Activated gamma-delta T cell treated with Interleukin-2 at 50 U/mL for 16 hours (primary cell): Measurements from ENCODE around the gene AKAP13.
"Not testable (repeated sequence)": the region's sequence is repeated elsewhere in the genome, so short reads cannot be mapped to it uniquely, and the experiment has no call there.

Experiments
- DNase-seq: peaks from one replicate; pipeline ENCODE4 v3.0.0-alpha.2; 2020

Gene AKAP13

DNA sequence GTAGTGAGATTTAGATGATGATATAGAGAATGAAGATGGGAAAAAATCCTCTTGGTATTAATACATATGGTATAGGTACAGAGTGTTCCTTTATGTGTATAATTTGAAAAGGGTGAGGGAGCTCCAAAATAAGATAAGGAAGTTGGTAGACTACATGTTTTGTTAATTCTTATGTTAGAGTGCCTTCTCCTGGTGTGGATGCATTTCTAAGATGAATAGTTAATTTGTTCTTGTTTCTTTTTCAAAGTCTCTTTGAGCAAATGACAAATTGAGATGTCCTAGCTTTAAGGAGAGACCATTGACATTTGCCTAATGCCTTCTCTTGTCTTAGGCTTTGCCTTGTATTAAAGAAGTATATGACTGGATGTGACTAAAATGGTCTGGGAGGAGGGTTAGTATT lies 34.1 kb downstream of the AKAP13 start:
- DNase-seq, result no peak

DNA sequence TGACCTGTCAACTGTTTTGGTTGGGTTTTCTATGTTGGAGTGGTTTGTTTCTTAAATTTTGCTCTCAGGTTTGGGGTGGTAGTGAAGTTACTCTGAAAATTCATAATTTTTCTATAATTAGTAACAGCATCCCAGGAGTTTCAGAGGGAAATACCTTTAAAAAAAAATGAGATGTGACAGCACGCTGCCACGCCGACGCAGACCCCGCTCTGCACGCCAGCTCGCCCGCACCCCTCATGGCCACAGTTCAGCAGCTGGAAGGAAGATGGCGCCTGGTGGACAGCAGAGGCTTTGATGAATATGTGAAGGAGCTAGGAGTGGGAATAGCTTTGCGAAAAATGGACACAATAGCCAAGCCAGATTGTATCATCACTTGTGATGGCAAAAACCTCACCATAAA lies 34.6 kb downstream of the AKAP13 start:
- no peak for DNase-seq

DNA sequence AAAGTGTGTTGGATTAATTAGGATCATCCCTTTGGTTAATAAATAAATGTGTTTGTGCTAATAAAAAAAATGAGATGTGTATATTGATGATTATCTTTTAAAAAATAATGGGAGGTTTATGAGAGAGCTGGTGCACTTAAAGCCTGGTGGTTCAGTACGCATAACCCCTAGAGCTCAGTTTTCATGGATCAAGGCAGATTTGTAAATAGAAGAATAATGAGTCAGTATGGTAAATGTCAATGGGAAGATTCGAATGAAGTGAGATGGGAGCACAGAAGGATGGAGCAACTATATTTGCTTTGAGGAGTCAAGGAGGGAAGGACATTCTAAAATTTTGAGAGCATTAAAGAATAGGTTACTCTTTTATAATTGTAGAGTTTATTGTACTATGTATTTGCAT lies 35.4 kb downstream of the AKAP13 start:
- no peak for DNase-seq

DNA sequence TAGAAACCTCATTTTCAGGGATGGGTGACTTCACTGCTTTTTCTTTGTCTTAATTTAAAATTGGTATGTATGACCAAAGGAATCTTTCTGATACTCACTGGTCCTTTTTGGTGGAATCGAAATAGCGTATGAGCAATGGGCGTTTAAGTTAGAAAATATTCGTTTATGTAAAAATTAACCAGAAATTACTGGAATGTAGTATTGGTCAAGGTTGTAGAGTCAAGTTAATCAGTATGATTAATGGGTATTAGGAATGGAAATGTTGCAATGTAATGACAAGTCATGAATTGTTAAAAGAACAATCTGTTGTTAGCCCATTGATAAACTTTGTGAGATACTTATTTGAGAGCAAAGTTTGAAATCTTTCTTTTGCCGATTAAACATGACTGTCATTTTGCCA lies 36.9 kb downstream of the AKAP13 start:
- DNase-seq, result no peak

DNA sequence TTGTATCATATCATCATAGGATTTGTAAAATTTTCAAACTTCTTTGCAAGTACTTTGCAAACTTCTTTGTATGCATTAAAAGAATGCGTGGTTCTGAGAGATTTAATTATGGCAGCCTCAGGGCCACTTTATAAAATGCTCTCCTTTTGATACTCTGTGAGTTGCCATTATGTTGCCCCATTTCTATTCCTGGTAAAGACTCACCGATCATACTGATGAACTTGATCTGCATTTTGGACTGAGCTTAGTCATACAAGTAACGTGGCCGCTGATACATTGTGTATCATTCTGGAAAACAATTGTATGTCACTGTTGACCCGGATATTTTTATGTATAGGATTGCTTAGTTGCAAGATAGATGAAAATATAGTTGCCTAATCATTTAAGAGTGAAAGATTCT lies 38.8 kb downstream of the AKAP13 start:
- DNase-seq, result no peak

DNA sequence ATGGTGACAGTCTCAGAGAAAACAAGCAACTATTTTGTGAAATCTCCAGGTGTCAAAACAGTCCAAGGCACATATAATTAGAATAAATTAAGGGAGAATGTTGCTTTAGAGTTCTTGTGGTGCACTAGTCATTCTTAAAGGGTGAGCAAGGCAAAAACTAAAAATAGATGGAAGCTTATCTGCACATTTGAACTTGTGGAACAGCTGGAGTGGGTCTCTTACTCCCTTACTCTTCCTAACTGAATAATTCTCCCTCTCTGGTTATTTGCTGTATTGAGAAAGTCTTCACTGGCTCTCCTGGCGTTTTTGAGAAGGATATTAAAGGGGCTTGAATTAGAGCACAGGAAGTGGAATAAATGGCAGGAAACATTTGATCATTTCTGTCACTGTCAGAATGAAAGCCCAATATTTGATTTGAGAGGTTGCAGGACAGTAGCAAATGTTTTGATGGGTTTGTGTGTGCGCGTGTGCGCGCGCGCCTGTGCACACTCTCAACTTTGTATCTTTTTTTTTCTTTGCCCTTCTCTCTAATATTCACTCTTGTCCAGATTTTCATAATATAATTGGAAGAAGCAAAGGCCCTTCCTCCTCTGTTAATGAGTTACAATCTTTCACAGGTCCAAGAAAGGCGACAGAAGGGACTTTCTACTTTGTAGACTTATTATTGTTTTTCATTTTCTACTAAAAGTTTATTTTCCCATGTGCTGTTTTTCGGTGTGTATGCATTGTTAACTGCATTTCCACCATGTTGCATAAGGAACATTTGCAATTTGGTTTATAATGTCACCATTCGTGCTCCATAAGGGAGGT lies 40.9 kb downstream of the AKAP13 start:
- DNase-seq, result no peak

DNA sequence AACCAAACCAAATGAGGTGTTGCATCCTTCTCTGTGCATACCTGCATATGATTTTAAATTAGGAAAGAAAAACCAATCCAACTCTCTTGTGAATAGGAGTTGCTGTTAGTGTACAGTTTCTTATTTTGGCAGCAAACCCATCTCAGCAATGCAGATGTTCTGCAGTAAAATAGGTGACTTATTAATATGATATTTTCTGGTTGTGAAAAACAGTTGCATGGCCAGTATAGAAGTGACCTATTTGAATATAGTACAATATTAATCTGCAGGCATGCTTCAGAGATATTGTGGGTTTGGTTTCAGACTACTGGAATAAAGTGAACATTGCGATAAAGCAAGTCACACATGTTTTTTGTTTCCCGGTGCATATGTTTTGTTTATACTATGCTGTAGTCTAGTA lies 42.2 kb downstream of the AKAP13 start:
- DNase-seq, result no peak

DNA sequence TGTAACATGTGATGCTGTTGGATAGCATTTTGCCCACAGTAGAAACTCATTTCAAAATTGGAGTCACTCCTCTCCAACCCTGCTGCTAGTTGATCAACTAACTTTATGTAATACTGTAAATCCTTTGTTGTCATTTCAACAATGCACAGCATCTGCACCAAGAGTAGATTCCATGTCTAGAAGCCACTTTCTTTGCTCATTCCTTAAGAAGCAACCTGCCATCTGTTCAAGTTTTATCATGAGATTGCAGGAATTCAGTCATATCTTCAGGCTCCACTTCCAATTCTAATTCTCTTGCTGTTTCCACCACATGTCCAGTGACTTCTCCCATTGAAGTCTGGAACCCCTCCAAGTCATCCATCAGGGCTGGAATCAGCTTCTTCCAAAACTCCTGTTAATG lies 42.9 kb downstream of the AKAP13 start:
- no peak for DNase-seq

DNA sequence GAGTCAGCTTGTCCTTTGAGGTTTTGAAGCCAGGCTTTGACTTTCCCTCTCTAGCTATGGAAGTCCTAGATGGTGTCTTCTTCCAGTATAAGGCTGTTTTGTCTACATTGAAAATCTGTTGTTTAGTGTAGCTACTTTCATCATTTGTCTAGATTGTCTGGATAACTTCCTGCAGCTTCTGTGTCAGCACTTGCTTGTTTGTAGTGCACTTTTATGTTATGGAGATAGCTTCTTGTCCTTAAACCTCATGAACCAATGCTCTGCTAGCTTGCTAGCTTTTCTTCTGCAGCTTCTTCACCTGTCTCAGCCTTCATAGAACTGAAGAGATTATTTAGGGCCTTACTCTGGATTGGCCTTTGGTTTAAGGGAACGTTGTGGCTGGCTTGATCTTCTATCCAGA lies 43.8 kb downstream of the AKAP13 start:
- DNase-seq, result no peak

DNA sequence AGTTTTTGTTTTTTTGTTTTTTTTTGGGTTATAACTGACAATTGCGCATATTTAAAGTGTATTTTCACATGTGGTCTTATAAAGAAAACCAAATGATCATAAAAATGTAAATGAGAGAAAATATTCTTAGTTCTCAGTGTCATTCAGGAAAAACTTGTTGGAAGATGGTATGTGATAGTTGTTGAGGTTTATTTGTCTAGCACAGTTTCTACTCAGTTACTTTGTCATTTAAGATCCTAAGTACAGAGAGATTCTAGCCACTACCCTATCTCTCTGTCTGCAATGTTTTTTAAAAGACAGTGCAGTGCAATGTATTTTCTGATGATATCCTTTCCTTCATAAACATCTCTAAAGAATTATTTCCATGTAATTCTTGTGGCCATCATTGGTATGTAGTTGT lies 46.1 kb downstream of the AKAP13 start:
- no peak for DNase-seq

DNA sequence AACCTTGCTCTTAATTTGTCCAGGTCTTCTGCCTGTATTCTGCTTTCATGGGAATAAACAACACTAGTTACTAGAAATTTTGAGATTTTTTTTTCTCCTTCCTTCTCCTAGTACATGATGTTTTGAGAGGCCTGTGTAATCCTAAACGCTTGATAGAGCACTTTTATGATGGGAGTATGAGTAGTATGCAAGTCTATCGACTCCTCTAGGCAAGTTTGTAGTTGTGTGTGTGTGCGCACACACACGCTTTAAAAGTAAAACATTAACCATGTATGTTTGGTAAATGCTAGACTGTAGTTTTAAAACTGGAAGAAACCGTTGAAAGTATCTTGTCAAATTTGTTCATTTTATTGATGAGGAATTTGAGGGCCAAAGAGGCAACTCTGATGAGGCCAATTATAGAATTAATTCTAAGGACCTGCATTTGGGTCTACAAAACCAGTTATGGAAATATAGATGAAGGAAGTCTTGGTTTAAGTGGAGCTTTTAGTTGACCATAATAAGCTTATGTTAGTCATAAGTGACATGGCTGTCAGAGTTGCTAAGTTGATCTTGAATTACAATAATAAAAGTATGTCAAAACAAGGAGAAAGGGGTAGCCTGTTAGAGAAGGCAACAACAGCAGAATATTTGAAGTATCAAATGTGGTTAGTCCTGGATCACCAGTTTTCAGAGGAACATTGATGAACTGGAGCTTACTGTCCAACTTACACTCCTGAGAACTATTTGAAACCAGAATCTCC lies 47.1 kb downstream of the AKAP13 start:
- DNase-seq, result no peak

DNA sequence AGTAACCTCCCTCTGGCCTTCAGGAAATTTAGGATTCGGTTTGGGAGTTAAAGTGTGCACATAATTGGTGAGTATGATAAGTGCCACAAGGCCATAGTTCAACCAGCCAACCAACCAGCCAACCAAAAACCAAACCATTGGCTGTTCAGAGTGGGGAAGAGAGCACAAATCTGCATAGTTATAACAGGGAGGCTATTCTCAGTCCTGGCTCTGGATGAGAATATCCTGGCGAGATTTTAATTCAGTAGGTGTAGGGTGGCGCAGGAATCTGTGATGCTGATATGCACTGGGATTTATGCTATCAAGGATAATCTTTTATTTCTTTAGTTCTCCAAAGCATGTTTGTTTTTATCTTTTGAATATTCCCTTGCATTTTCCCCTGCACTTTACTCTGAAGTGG lies 49.1 kb downstream of the AKAP13 start:
- no peak for DNase-seq

DNA sequence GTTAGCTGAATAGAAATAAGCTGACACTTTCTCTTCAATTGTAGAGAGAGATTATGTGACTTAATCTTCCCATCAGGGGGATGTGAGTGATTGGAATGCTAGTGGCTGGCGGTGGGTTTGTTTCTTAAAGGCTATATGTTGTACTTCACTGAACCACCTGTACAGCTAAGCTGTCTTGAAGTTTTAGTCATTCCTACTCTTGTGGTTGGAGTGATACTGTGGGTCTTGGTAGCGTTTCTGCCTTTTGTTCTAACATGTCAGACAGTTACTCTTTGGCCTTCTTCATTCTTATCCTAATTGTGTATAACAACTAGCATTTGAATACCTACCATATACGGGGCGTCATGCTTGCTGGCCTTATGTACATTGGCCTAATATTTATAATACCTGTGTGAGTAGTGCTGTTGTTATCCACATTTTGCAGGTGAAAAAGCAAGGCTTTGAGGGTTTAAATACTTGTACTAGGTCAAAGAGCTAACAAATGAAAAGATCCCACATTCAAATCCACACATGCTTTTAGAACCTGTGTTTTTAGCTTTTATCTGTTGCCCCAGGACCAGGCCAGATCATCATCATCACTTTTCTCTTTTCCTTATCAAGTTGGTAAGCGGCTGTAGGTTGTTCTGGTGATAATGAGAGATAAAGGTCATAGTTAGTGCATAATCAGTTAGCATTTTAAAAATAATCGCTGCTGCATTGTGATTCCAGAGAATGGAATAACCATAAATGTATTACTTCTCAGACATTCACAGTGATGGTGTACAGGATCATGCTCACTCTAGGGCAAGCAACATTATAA lies 50.2 kb downstream of the AKAP13 start:
- DNase-seq, result no peak

DNA sequence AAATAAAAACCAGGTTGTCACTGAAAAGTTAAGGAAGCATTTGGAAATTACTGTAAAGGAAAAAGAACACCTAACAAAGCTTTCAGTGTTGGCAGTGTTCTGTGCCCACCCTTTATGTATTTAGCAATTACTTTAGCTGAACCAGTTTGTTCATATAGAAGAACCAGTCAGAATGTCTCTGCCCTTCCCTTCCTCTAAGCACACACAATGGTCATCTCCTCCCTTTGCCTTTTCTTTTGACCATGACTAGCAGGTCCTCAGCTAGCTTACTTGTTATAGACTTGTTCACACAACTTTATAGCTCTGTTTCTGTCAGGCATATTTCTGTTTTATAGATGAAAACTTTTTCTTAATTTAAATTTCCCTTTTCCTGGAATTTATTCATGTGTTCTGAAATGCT lies 59.6 kb downstream of the AKAP13 start:
- no peak for DNase-seq

DNA sequence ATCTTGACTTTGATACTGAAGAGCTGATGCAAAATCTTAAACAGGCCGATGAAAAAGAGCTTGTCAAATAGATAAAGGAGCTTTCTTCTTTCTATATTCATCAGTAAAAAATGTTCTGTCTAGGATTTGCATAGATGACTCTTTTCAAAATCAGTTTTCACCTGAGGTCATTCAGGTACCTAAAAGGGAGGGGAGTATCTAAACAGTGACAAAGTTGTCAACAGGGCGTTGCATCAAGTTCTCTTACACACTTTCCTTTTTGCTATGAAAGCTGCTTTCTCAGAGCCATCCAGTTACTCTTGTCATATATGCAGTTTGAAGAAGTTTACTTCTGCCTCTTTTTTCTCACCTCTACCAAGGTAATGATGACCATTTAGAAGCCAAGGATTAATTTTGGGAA lies 60.0 kb downstream of the AKAP13 start:
- DNase-seq, result no peak

DNA sequence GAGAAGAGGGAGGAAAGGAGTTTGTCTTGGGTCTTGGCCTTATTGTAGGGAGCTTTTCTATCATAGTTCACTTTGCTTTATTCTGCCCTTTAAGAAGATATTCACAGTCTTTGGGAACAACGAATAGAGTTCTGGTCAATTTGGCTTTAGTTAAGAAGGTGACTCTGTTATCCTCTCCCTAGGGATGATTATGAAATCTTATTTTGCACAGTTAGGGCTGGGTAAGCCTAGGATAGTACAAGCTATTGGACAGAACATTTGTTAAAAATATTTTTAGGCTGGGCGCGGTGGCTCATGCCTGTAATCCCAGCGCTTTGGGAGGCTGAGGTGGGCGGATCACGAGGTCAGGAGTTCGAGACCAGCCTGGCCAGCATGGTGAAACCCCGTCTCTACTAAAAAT lies 61.5 kb downstream of the AKAP13 start:
- DNase-seq, result not testable (repeated sequence)

DNA sequence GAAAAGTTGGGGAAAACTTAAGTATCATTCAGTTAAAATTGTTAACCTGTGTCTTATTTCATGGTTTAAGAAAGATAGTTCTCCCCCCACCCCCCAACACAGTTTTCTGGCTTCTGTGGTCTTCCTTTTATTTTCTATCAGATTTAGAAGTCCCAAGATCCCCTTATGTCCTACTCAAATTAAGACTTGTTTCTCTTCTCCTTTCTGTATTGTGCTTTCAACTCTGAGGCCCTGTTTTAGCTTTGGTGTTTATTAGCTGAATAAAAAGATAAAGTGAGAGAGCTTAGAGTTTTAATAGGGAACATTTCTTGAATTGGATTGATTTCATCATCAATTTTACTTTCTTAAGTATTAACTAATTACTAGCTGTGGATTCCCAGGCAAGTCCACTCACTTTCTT lies 62.6 kb downstream of the AKAP13 start:
- DNase-seq, result no peak

DNA sequence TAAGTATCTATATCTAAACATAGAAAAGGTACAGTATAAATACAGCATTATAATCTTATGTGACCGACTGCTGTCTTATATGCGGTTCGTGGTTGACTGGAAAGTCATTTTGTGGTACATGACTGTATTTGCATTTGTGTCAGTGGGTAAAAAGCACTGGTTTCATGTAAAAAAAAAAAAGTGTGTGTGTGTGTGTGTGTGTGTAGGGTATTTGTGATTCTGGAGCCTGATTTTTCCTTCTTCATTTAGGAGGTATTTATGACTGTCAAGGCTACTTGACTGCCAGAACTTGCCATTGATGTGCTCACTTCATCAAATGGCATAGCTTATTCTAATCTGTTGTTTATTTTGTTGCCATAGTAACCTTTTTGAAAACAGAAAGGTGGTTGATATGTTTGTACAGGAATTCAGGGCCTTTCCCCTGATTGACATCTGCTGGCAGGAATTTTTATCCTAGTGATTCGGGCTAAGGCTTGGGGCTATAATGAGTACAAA lies 63.2 kb downstream of the AKAP13 start:
- DNase-seq, result no peak

DNA sequence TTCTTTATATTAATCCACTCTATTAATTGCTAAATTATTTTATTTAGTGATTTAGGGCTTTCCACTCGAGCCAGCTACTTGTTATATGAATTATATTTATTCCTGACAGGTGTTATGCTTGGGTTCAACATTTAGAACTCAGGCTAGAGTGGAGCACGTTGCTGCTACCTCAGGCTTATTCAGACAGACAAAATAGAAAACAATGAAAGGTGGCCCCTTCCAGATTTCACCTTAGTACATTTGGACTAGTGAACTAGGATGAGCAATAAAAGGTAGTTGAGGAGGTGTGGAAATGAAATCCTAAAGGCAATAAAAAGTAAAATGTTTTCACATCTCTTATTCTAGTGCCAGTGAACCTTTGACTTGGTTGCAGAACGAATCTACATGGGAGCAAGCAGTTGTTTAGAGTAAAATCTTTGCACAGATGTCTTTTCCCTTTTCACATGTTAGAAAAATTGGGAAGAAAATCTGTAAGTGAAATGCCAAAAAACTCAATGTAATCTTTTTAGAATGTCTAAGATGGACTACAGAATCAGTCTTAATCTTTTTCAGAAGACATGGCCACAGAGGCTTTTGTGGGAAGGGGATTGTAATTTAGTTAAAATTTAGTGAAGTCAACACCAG lies 63.8 kb downstream of the AKAP13 start:
- DNase-seq, result no peak

DNA sequence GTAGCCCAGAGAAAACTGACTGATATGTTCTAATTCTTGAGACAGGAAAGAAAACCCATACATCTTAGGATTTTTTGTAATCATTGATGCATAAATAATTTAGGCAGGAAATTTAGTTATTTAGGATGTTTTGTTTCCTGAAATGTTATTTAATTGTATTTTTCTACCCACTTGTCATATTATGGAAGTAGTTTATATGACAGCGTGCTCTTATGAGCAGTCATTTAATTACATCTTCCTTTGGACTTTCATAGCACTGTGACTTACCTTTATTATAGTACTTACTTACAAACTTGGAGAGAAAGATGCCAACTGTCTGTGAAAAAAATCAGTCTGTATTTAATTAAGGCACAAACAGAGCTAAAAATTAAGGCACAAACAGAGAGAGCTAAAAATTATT lies 65.0 kb downstream of the AKAP13 start:
- DNase-seq, result no peak

DNA sequence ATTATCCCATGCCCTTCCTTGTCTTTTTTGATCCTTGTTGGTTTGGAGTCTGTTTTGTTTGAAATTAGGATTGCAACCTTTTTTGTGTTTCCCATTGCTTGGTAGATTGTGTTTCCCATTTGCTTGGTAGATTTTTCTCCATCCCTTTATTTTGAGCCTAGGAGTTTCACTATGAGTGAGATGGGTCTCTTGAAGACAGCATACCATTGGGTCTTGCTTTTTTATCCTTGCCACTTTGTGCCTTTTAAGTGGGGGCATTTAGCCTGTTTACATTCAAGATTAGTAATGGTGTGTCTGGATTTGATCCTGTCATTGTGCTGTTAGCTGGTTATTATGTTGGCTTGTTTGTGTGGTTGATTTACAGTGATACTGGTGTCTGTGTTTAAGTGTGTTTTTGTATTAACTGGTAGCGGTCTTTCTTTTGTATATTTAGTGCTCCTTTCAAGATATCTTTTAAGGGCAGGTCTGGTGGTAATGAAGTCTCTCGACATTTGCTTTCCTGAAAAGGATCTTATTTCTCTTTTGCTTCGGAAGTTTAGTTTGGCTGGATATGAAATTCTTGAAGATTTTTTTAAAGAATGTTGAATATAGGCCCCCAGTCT lies 70.8 kb downstream of the AKAP13 start:
- DNase-seq, result no peak

DNA sequence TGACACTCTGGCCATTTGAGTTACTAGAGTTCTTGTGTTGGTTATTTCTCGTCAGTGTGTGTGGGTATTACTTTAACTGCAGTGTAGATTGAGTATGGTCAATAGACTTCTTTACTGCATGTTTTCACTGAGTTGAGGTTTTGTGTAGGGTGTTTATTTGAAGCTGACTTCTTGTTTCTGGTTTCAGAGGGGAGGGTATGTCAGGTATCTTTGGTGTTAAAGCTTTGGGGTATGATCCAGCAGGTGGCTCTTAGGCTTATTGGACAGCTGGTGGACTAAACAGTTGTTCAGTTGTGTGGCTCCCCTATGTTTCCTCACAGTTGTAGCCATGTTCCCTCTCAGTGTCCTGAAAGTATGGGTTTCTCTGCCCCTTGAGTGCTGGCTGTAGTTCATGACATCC lies 72.0 kb downstream of the AKAP13 start:
- DNase-seq, result no peak
